AG10803 (cell line): Measurements from ENCODE around the gene HLA-DPB1.

Experiments
- DNase-seq: peaks from one replicate; pipeline ENCODE4 v3.0.0; 2010; ENCODE audit warnings: low read depth
- H3K4me3 ChIP-seq: 2 replicates; pipeline ENCODE4 v1.5.1; 2011; ENCODE audit warnings: mild to moderate bottlenecking, low read length, control low read depth
- CTCF ChIP-seq: conservative IDR thresholded peaks from 2 replicates; pipeline ENCODE4 v1.5.1; 2011; ENCODE audit warnings: mild to moderate bottlenecking, low read length, control low read depth, inconsistent platforms

Gene HLA-DPB1

GRCh38 chr6:33136310-33136900 is 60.6 kb downstream of the HLA-DPB1 start:
- DNase-seq = no peak
- no peak overlapping the region for H3K4me3 ChIP-seq
- TF ChIP-seq CTCF = no peak
